HG02759 (cell line): ENCODE results near the gene ZNF845.
"Not testable (repeated sequence)": the region's sequence is repeated elsewhere in the genome, so short reads cannot be mapped to it uniquely, and the experiment has no call there.

ENCODE experiments used
- ATAC-seq: cut with Tn5 transposase; IDR thresholded peaks from one replicate; pipeline ENCODE4 v1.9.1; 2021; ENCODE audit warnings: mild to moderate bottlenecking, moderate library complexity; ENCODE audit not compliant: unreplicated experiment

Gene ZNF845

GRCh38 chr19:53374743-53375142 lies 41.2 kb downstream of the ZNF845 start:
- no peak for ATAC-seq

GRCh38 chr19:53381376-53381775 lies 47.8 kb downstream of the ZNF845 start:
- no peak for ATAC-seq

GRCh38 chr19:53388168-53388567 lies 54.6 kb downstream of the ZNF845 start:
- no peak for ATAC-seq

GRCh38 chr19:53388904-53389303 lies 55.4 kb downstream of the ZNF845 start:
- no peak for ATAC-seq

GRCh38 chr19:53389571-53389970 lies 56.0 kb downstream of the ZNF845 start:
- ATAC-seq = no peak

GRCh38 chr19:53389978-53390377 lies 56.4 kb downstream of the ZNF845 start:
- ATAC-seq = no peak

- ATAC-seq = no peak
Measured at GRCh38 chr19:53394522-53394973, 61.0 kb downstream of the ZNF845 start.

- peak; percentile 95 for ATAC-seq
Measured at GRCh38 chr19:53394974-53395839, 61.7 kb downstream of the ZNF845 start, which contains the start of gene ZNF765. TSS of gene ZNF765 (plus strand) at chr19:53395149. CDS start at chr19:53398016, 2,867 bp downstream.

GRCh38 chr19:53395840-53396524 lies 62.4 kb downstream of the ZNF845 start:
- not testable (repeated sequence) for ATAC-seq

- no peak for ATAC-seq
Measured at GRCh38 chr19:53396525-53396868, 62.9 kb downstream of the ZNF845 start.

- ATAC-seq = not testable (repeated sequence)
Measured at GRCh38 chr19:53397918-53398317, 64.4 kb downstream of the ZNF845 start.
